IPS-NIHi11 (cell line): Measurements from ENCODE around the gene TSPAN3.
A peak's percentile ranks its signal among the peaks of the same experiment; 100 is the strongest.

Source experiments
- DNase-seq: peaks from one replicate; pipeline ENCODE4 v3.0.0; 2012; ENCODE audit warnings: mixed read lengths, low spot score

The TSPAN3 gene

GRCh38 chr15:77022646-77023575 lies 48.0 kb downstream of the TSPAN3 start:
- no peak for DNase-seq

- no peak for DNase-seq
Observed at GRCh38 chr15:77021803-77022381, 49.0 kb downstream of the TSPAN3 start.

- no peak for DNase-seq
Observed at GRCh38 chr15:77021088-77021481, 49.8 kb downstream of the TSPAN3 start.

GRCh38 chr15:77020348-77021087 lies 50.4 kb downstream of the TSPAN3 start:
- no peak for DNase-seq

- DNase-seq: no peak
Observed at GRCh38 chr15:77019521-77020331, 51.2 kb downstream of the TSPAN3 start.

GRCh38 chr15:77018796-77019505 lies 52.0 kb downstream of the TSPAN3 start:
- DNase-seq: no peak

GRCh38 chr15:77017761-77018720 lies 52.9 kb downstream of the TSPAN3 start:
- no peak for DNase-seq

- DNase-seq: no peak
Observed at GRCh38 chr15:77017091-77017660, 53.7 kb downstream of the TSPAN3 start.

GRCh38 chr15:77016321-77016695 lies 54.6 kb downstream of the TSPAN3 start:
- no peak for DNase-seq

- peak; percentile 41 for DNase-seq
Observed at GRCh38 chr15:77015646-77016320, 55.1 kb downstream of the TSPAN3 start.

GRCh38 chr15:77014132-77015081 lies 56.5 kb downstream of the TSPAN3 start:
- no peak for DNase-seq

GRCh38 chr15:77013776-77014131 lies 57.2 kb downstream of the TSPAN3 start:
- DNase-seq: peak; percentile 67

- no peak for DNase-seq
Observed at GRCh38 chr15:77012868-77013267, 58.0 kb downstream of the TSPAN3 start.

GRCh38 chr15:77012117-77012712 lies 58.7 kb downstream of the TSPAN3 start:
- no peak for DNase-seq

- no peak for DNase-seq
Observed at GRCh38 chr15:77010857-77011256, 60.1 kb downstream of the TSPAN3 start.

- no peak for DNase-seq
Observed at GRCh38 chr15:77010312-77010686, 60.6 kb downstream of the TSPAN3 start.

GRCh38 chr15:77009646-77010311 lies 61.1 kb downstream of the TSPAN3 start:
- DNase-seq: no peak
